IPS DF 19.7 (cell line): ENCODE data around the gene GRAMD1A.

Experiments
- DNase-seq: peaks from one replicate; pipeline ENCODE4 v3.0.0-alpha.2; 2013; ENCODE audit warnings: low read depth, low spot score

Gene GRAMD1A

DNA sequence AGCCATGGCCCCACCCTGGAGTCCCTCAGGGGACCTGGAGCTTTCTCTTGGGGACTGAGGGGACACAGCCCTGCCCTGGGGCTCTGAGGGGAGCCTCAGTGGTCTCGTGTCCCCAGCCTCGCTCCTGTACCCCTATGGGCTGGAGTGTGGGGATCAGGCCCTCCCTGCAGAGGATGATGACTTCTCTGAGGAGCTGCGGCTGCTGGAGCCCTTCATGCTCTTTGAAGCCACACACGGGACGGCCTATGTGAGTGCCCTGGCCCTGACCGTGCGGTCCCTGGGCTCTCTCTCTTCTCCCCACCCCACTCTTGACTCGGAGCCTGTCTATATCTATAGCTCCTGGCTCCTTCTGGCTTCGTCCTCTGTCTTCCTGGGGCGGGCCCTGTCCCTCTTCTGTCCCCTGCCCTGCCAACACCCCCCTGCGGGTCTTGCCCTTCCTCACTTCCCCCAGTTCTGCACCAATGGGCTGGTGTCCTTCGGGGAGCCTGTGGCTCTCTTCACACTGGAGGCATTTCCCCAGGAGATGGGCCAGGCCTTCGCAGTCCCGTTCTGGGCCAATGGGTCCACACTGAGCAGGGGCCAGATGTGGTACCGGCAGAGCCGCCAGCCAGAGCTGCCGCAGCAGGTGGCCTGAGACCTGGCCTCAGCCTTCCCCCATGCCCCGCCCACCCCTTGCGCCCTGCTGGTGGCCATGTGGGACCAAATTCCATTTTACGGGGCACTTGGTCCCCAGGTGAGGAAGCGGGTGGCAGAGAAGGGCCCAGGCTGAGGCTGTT, 74.5 kb downstream of the GRAMD1A start:
- no peak for DNase-seq

DNA sequence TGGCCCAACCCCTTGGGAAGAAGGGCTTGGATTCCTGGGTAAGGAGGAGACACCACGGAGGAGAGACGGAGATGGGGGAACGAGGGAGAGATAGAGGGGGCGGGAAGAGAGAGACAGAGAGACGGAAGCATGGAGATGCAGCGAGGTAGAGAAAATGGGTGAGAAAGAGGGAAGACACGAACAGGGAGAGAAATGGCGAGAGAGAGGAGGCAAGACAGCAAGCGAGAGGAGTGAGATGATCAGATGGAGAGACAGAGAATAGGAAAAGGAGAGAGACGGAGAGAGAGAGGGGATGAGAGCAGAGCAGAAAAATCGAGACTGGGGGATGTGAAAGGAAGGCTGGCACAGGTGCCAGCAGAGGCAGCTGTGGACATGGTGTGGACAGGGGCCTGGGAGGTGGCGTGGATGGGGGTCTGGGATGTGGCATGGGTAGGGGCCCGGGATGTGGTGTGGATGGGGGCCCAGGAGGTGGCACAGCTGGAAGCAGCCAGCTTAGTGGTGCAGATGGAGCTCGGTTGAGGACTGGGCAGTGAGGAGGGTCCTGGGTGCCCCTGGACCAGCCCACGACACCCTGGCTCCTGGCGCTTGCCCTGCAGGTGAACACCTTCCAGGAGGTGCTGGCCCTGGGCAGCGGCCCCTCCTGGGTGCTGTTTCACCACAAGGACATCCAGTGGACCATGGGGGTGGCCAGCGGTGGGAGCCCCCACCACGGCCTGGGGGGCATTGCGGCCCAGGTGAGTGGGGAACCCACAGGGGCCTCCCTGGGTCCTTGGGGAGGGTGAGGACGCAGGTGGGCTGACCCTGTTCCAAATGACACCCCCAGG, 75.3 kb downstream of the GRAMD1A start:
- no peak for DNase-seq

DNA sequence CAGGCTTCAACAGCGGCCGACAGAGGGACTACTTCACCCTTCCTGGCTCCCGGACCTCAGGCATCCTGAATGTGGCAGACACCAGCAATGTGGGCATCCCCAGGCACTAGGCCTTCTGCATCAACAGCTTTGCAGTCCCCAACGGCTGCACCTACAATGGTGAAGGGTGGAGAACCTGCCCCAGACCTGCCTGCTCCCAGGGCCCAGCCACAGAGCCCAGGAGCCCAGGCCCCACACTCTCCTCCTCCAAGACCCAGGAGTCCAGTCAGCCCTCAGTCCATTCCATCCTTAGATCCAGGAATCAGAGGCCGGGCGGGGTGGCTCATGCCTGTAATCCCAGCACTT, 75.9 kb downstream of the GRAMD1A start:
- DNase-seq: no peak
